Stimulated activated CD8-positive, alpha-beta memory T cell treated with anti-CD3 and anti-CD28 coated beads, Interleukin-15, amount 100 ng/mL, for 1 hour (primary cell): ENCODE data around the gene RAB5A.
"Not testable (repeated sequence)": the region's sequence is repeated elsewhere in the genome, so short reads cannot be mapped to it uniquely, and the experiment has no call there.

ENCODE experiments used
- DNase-seq: peaks from one replicate; pipeline ENCODE4 v3.0.0-alpha.2; 2020; ENCODE audit warnings: low read depth

Gene RAB5A

GRCh38 chr3:19946832-19947548 is at the start of gene RAB5A:
Gene RAB5A (plus strand): TSS chr3:19947097. CDS start chr3:19950899, 3,802 bp downstream.
- peak; percentile 94 for DNase-seq

- no peak for DNase-seq
Measured at GRCh38 chr3:19898721-19899120, 48.2 kb upstream of the RAB5A start.

- no peak for DNase-seq
Measured at GRCh38 chr3:19899264-19899663, 47.6 kb upstream of the RAB5A start.

- not testable (repeated sequence) for DNase-seq
Measured at GRCh38 chr3:19899833-19900232, 47.1 kb upstream of the RAB5A start.

- DNase-seq, result no peak
Measured at GRCh38 chr3:19901337-19901736, 45.6 kb upstream of the RAB5A start.

- DNase-seq, result no peak
Measured at GRCh38 chr3:19901918-19902317, 45.0 kb upstream of the RAB5A start.

- DNase-seq, result no peak
Measured at GRCh38 chr3:19903649-19904048, 43.2 kb upstream of the RAB5A start.

GRCh38 chr3:19907523-19907922 is 39.4 kb upstream of the RAB5A start:
- DNase-seq, result no peak

- no peak for DNase-seq
Measured at GRCh38 chr3:19911452-19911851, 35.4 kb upstream of the RAB5A start.

- DNase-seq, result no peak
Measured at GRCh38 chr3:19917167-19917566, 29.7 kb upstream of the RAB5A start.

- no peak for DNase-seq
Measured at GRCh38 chr3:19920401-19921080, 26.4 kb upstream of the RAB5A start.

GRCh38 chr3:19931180-19931692 is 15.7 kb upstream of the RAB5A start:
- DNase-seq, result no peak

- DNase-seq, result no peak
Measured at GRCh38 chr3:19931767-19932188, 15.1 kb upstream of the RAB5A start.

GRCh38 chr3:19932422-19932821 is 14.5 kb upstream of the RAB5A start:
- no peak for DNase-seq

GRCh38 chr3:19934098-19934566 is 12.8 kb upstream of the RAB5A start, which contains the start of gene EFHB:
Gene EFHB (minus strand): TSS chr3:19934217. CDS start chr3:19934018, 199 bp downstream.
- DNase-seq, result no peak

- no peak for DNase-seq
Measured at GRCh38 chr3:19937459-19938294, 9.2 kb upstream of the RAB5A start.

GRCh38 chr3:19938295-19938627 is 8.6 kb upstream of the RAB5A start:
- no peak for DNase-seq

- no peak for DNase-seq
Measured at GRCh38 chr3:19940643-19941042, 6.3 kb upstream of the RAB5A start.

GRCh38 chr3:19945534-19945933 is 1.4 kb upstream of the RAB5A start:
- no peak for DNase-seq

GRCh38 chr3:19945969-19946831 is 697 bp upstream of the RAB5A start:
- DNase-seq, result no peak

- DNase-seq, result peak; percentile 16
Measured at GRCh38 chr3:19947549-19948225, 790 bp downstream of the RAB5A start.
